CD8-positive, alpha-beta memory T cell (primary cell): ENCODE data around the gene PROM2. TPM values are rescaled to one million over a fixed set of nuclear protein-coding genes. Genes with fewer than 3 reads are reported as not detected.

Experiments
- CTCF ChIA-PET: fragments of 350-600 bp; sonication (Branson Sonifier 250); formaldehyde crosslinking; loops from one replicate; lab custom pipeline; 2021; ENCODE audit warnings: antibody characterized with exemption; lab: Charles Lee
- POLR2A ChIA-PET: fragments of 350-600 bp; sonication (Branson Sonifier 250); formaldehyde crosslinking; loops from one replicate; lab custom pipeline; 2021; ENCODE audit warnings: antibody characterized with exemption; lab: Charles Lee
- DNase-seq, 5 donors: peaks; one replicate each; pipeline versions ENCODE4 v3.0.0 to v3.0.0-alpha.2; 2020 to 2022; ENCODE audit warnings: mixed read lengths in 1 of 5
- H3K27ac ChIP-seq: one replicate; pipeline ENCODE4 v1.7.0; 2013; ENCODE audit warnings: low read depth, mild to moderate bottlenecking, low read length, moderate library complexity
- H3K27me3 ChIP-seq: 2 replicates; pipeline ENCODE4 v1.7.0; 2013; ENCODE audit warnings: low read length, mild to moderate bottlenecking; ENCODE audit not compliant: insufficient read depth, poor library complexity, severe bottlenecking
- H3K36me3 ChIP-seq: 2 replicates; pipeline ENCODE4 v1.7.0; 2013; ENCODE audit warnings: mild to moderate bottlenecking, low read length, moderate library complexity; ENCODE audit not compliant: insufficient read depth
- H3K4me1 ChIP-seq: 2 replicates; pipeline ENCODE4 v1.7.0; 2013; ENCODE audit warnings: mild to moderate bottlenecking, low read length, moderate library complexity; ENCODE audit not compliant: insufficient read depth
- H3K4me3 ChIP-seq: 2 replicates; pipeline ENCODE4 v1.7.0; 2013; ENCODE audit warnings: mild to moderate bottlenecking, low read length
- H3K9me3 ChIP-seq: 2 replicates; pipeline ENCODE4 v1.7.0; 2013; ENCODE audit warnings: mild to moderate bottlenecking, low read length
- H3K27ac Mint-ChIP-seq, 8 donors: one replicate each; pipeline ENCODE4 v1.8.0; 2020 to 2021; ENCODE audit warnings: mixed read lengths in 8 of 8, mild to moderate bottlenecking in 6 of 8, inconsistent platforms in 3 of 8, moderate library complexity in 3 of 8
- H3K27me3 Mint-ChIP-seq, 2 donors: one replicate each; pipeline ENCODE4 v1.8.0; 2020 to 2021; ENCODE audit warnings: mixed read lengths in 2 of 2, mild to moderate bottlenecking in 1 of 2, moderate library complexity in 1 of 2
- H3K36me3 Mint-ChIP-seq, 3 donors: one replicate each; pipeline ENCODE4 v1.8.0; 2020 to 2021; ENCODE audit warnings: mixed read lengths in 3 of 3, inconsistent platforms in 1 of 3, mild to moderate bottlenecking in 1 of 3
- H3K4me1 Mint-ChIP-seq, 3 donors: one replicate each; pipeline ENCODE4 v1.8.0; 2020 to 2021; ENCODE audit warnings: mixed read lengths in 3 of 3, inconsistent platforms in 1 of 3, mild to moderate bottlenecking in 1 of 3
- H3K4me3 Mint-ChIP-seq, 7 donors: one replicate each; pipeline ENCODE4 v1.8.0; 2020 to 2021; ENCODE audit warnings: mixed read lengths in 7 of 7, mild to moderate bottlenecking in 6 of 7, moderate library complexity in 4 of 7, inconsistent platforms in 2 of 7
- H3K9me3 Mint-ChIP-seq, 5 donors: one replicate each; pipeline ENCODE4 v1.8.0; 2020 to 2022; ENCODE audit warnings: mixed read lengths in 5 of 5, mild to moderate bottlenecking in 3 of 5, moderate library complexity in 2 of 5, inconsistent platforms in 1 of 5
- polyA plus RNA-seq: library from polyadenylated mRNA; unstranded; fragments of 300-500 nt; fragmentation: Illumina TruSeq; gene quantifications from one replicate; pipeline ENCODE4 v1.2.3, GENCODE V29; 2021
- total RNA-seq, 2 experiments: library from RNA; stranded (reverse); gene quantifications; one replicate each; pipeline ENCODE4 v1.2.3, GENCODE V29; 2021

PROM2 gene
- total and polyA plus RNA-seq, 3 experiments from 2014 or later: 0.18 to 0.46 TPM; not detected in 1

- Mint-ChIP-seq H3K36me3 (no peaks in the 10 kb centered on the region), H3K4me1 (no peaks in the 10 kb centered on the region), H3K27ac (no peak overlapping the region), H3K27me3 (peaks cover 0 to 8% of the 10 kb centered on the region in 2 donors), H3K4me3 (no peak overlapping the region), H3K9me3 (no peaks in the 10 kb centered on the region)
- no peaks in the 10 kb centered on the region for H3K36me3 ChIP-seq
- H3K27ac ChIP-seq: no peak overlapping the region
- no peak for DNase-seq
- no peak overlapping the region for H3K4me3 ChIP-seq
- ChIA-PET CTCF (no interaction called here), POLR2A (no interaction called here)
- no peaks in the 10 kb centered on the region for H3K27me3 ChIP-seq
- no peaks in the 10 kb centered on the region for H3K4me1 ChIP-seq
- no peaks in the 10 kb centered on the region for H3K9me3 ChIP-seq
Observed at GRCh38 chr2:95329401-95329800, 55.2 kb downstream of the PROM2 start.

- Mint-ChIP-seq H3K9me3 (no peaks in the 10 kb centered on the region), H3K27ac (no peak overlapping the region), H3K4me3 (no peak overlapping the region), H3K27me3 (peaks cover 0 to 8% of the 10 kb centered on the region in 2 donors), H3K4me1 (no peaks in the 10 kb centered on the region), H3K36me3 (no peaks in the 10 kb centered on the region)
- no peak for DNase-seq
- Histone ChIP-seq H3K4me3 (no peak overlapping the region), H3K27me3 (no peaks in the 10 kb centered on the region), H3K36me3 (no peaks in the 10 kb centered on the region), H3K4me1 (no peaks in the 10 kb centered on the region), H3K9me3 (no peaks in the 10 kb centered on the region), H3K27ac (no peak overlapping the region)
- CTCF ChIA-PET: no interaction called here
- POLR2A ChIA-PET: interaction anchor here (0.5 kb wide), 1 partner anchor 43 kb away, joined by 5 read pairs; no protein-coding TSS in a partner anchor
Observed at GRCh38 chr2:95329891-95330793, 55.9 kb downstream of the PROM2 start.

- H3K9me3 ChIP-seq: no peaks in the 10 kb centered on the region
- H3K27me3 ChIP-seq: no peaks in the 10 kb centered on the region
- no peaks in the 10 kb centered on the region for H3K4me1 ChIP-seq
- H3K36me3 ChIP-seq: no peaks in the 10 kb centered on the region
- ChIA-PET POLR2A (interaction anchor here (0.5 kb wide), 1 partner anchor 44 kb away, joined by 5 read pairs; no protein-coding TSS in a partner anchor), CTCF (no interaction called here)
- Mint-ChIP-seq H3K27ac (no peak overlapping the region), H3K36me3 (no peaks in the 10 kb centered on the region), H3K4me3 (no peak overlapping the region), H3K4me1 (no peaks in the 10 kb centered on the region), H3K9me3 (no peaks in the 10 kb centered on the region), H3K27me3 (peaks cover 0 to 8% of the 10 kb centered on the region in 2 donors)
- no peak overlapping the region for H3K4me3 ChIP-seq
- no peak overlapping the region for H3K27ac ChIP-seq
- DNase-seq: no peak
Observed at GRCh38 chr2:95330794-95331338, 56.6 kb downstream of the PROM2 start.

GRCh38 chr2:95331606-95332005 lies 57.4 kb downstream of the PROM2 start:
- CTCF ChIA-PET: no interaction called here
- H3K4me1 ChIP-seq: no peaks in the 10 kb centered on the region
- Mint-ChIP-seq H3K36me3 (no peaks in the 10 kb centered on the region), H3K9me3 (no peaks in the 10 kb centered on the region), H3K27me3 (peaks cover 1 to 8% of the 10 kb centered on the region in 2 donors), H3K4me3 (no peak overlapping the region), H3K27ac (no peak overlapping the region), H3K4me1 (no peaks in the 10 kb centered on the region)
- POLR2A ChIA-PET: no interaction called here
- H3K36me3 ChIP-seq: no peaks in the 10 kb centered on the region
- H3K27ac ChIP-seq: no peak overlapping the region
- H3K27me3 ChIP-seq: no peaks in the 10 kb centered on the region
- no peaks in the 10 kb centered on the region for H3K9me3 ChIP-seq
- peak in 1 of 5 donors; percentile 21 for DNase-seq
- no peak overlapping the region for H3K4me3 ChIP-seq

GRCh38 chr2:95332036-95332435 lies 57.8 kb downstream of the PROM2 start:
- peaks cover 5 to 8% of the 10 kb centered on the region in 2 donors for H3K27me3 Mint-ChIP-seq
- no peaks in the 10 kb centered on the region for H3K4me1 Mint-ChIP-seq
- ChIA-PET CTCF (no interaction called here), POLR2A (no interaction called here)
- no peak overlapping the region for H3K4me3 Mint-ChIP-seq
- no peak for DNase-seq
- H3K36me3 Mint-ChIP-seq: no peaks in the 10 kb centered on the region
- no peaks in the 10 kb centered on the region for H3K9me3 Mint-ChIP-seq
- Histone ChIP-seq H3K4me1 (no peaks in the 10 kb centered on the region), H3K36me3 (no peaks in the 10 kb centered on the region), H3K27me3 (no peaks in the 10 kb centered on the region), H3K9me3 (no peaks in the 10 kb centered on the region), H3K27ac (no peak overlapping the region), H3K4me3 (no peak overlapping the region)
- H3K27ac Mint-ChIP-seq: no peak overlapping the region

- POLR2A ChIA-PET: no interaction called here
- Histone ChIP-seq H3K27ac (no peak overlapping the region), H3K9me3 (no peaks in the 10 kb centered on the region), H3K36me3 (no peaks in the 10 kb centered on the region), H3K27me3 (no peaks in the 10 kb centered on the region), H3K4me1 (no peaks in the 10 kb centered on the region), H3K4me3 (no peak overlapping the region)
- Mint-ChIP-seq H3K27ac (no peak overlapping the region), H3K4me1 (no peaks in the 10 kb centered on the region), H3K9me3 (no peaks in the 10 kb centered on the region), H3K27me3 (peaks cover 5 to 8% of the 10 kb centered on the region in 2 donors), H3K36me3 (no peaks in the 10 kb centered on the region), H3K4me3 (no peak overlapping the region)
- CTCF ChIA-PET: no interaction called here
- DNase-seq: no peak
Observed at GRCh38 chr2:95333056-95333455, 58.8 kb downstream of the PROM2 start.

- no peak overlapping the region for H3K27ac Mint-ChIP-seq
- POLR2A ChIA-PET: no interaction called here
- Histone ChIP-seq H3K27ac (no peak overlapping the region), H3K4me3 (no peak overlapping the region), H3K4me1 (no peaks in the 10 kb centered on the region), H3K27me3 (no peaks in the 10 kb centered on the region), H3K36me3 (no peaks in the 10 kb centered on the region), H3K9me3 (no peaks in the 10 kb centered on the region)
- no peaks in the 10 kb centered on the region for H3K4me1 Mint-ChIP-seq
- H3K36me3 Mint-ChIP-seq: no peaks in the 10 kb centered on the region
- peak in 1 of 5 donors; percentile 24 for DNase-seq
- CTCF ChIA-PET: interaction anchor here (1.3 kb wide), 1 partner anchor 11 kb away, joined by 3 read pairs; no protein-coding TSS in a partner anchor
- peaks cover 5 to 6% of the 10 kb centered on the region in 2 donors for H3K27me3 Mint-ChIP-seq
- H3K9me3 Mint-ChIP-seq: no peaks in the 10 kb centered on the region
- no peak overlapping the region for H3K4me3 Mint-ChIP-seq
Observed at GRCh38 chr2:95333888-95334338, 59.7 kb downstream of the PROM2 start.
